NT2/D1 (cell line): ENCODE measurements around the gene SPAG9.
"Not testable (repeated sequence)": the region's sequence is repeated elsewhere in the genome, so short reads cannot be mapped to it uniquely, and the experiment has no call there.

ENCODE experiments used
- DNase-seq: peaks from one replicate; pipeline ENCODE4 v3.0.0-alpha.2; 2011; ENCODE audit warnings: low read depth, low spot score
- H3K27me3 ChIP-seq: 2 replicates; pipeline ENCODE4 v1.6.0; 2011; ENCODE audit warnings: mild to moderate bottlenecking; ENCODE audit not compliant: insufficient read length, insufficient read depth
- H3K36me3 ChIP-seq: 2 replicates; pipeline ENCODE4 v1.6.1; 2011; ENCODE audit warnings: mild to moderate bottlenecking, low read length, mixed read lengths; ENCODE audit not compliant: insufficient read depth, insufficient read length
- H3K4me1 ChIP-seq: 2 replicates; pipeline ENCODE4 v1.5.1; 2011; ENCODE audit not compliant: insufficient read depth, insufficient read length
- H3K4me3 ChIP-seq: 2 replicates; pipeline ENCODE4 v1.5.1; 2011; ENCODE audit warnings: low read depth; ENCODE audit not compliant: insufficient read length
- H3K9ac ChIP-seq: 2 replicates; pipeline ENCODE4 v1.6.0; 2011; ENCODE audit warnings: low read depth; ENCODE audit not compliant: insufficient read length
- H3K9me3 ChIP-seq: 2 replicates; pipeline ENCODE4 v1.5.1; 2011; ENCODE audit warnings: mild to moderate bottlenecking, low read length; ENCODE audit not compliant: insufficient read depth
- SUZ12 ChIP-seq: IDR thresholded peaks from 2 replicates; pipeline ENCODE4 v1.6.1; 2011; ENCODE audit not compliant: insufficient read length, insufficient read depth; ENCODE audit errors: extremely low read depth
- YY1 ChIP-seq: IDR thresholded peaks from 2 replicates; pipeline ENCODE4 v1.6.1; 2011; ENCODE audit not compliant: insufficient read length, insufficient read depth
- ZNF274 ChIP-seq: IDR thresholded peaks from 2 replicates; pipeline ENCODE4 v1.6.1; 2011; ENCODE audit warnings: mild to moderate bottlenecking, low read depth, low read length

The SPAG9 gene

DNA sequence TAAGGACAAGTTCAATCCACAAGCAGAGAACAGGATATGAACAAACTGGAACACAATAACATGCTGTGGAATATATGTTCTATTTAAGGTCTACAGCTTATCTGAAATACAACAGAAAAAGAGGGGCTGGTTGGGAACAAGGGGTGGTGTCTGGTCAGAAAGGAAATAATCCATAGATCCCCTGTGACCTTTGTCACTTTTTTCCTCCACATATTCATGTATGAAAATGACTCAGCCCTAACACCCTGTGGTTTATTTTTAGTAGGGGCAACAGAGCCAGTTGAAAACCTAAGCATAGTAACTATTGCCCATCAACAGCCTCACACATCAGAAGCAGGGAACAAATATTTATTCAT, 12.3 kb upstream of the SPAG9 start:
- no peak overlapping the region for H3K4me3 ChIP-seq

DNA sequence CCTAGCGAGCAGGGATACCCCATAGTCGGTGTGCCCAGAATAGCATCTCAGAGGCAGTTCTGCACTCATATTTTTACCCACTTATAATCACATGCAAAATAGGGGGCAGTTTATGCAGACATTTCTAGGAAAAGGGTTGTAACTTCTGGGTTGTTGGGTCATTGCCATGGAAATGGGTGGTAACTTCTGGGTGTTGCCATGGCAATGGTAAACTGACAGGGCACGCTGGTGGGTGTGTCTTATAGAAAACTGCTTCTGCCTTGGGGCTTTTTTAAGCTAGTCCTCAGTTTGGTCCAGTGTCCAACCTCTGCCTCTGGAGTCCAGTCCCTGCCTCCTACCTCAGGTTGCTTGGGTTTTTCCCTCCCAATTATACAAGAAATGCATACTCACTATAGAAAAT, 7.4 kb upstream of the SPAG9 start:
- H3K27me3 ChIP-seq, result no peaks in the 10 kb centered on the region
- H3K9me3 ChIP-seq, result no peaks in the 10 kb centered on the region
- H3K36me3 ChIP-seq, result no peaks in the 10 kb centered on the region
- no peak overlapping the region for H3K4me3 ChIP-seq
- no peak overlapping the region for H3K9ac ChIP-seq
- DNase-seq, result no peak
- no peaks in the 10 kb centered on the region for H3K4me1 ChIP-seq
- no peak for TF ChIP-seq SUZ12
- no peak for TF ChIP-seq YY1
- no peak for TF ChIP-seq ZNF274

More for the DNA sequence above, 12.3 kb upstream of the SPAG9 start:
- Histone ChIP-seq H3K9ac (no peak overlapping the region), H3K36me3 (no peaks in the 10 kb centered on the region), H3K9me3 (no peaks in the 10 kb centered on the region), H3K4me1 (no peaks in the 10 kb centered on the region), H3K27me3 (no peaks in the 10 kb centered on the region)
- DNase-seq, result no peak
- no peak for TF ChIP-seq SUZ12
- TF ChIP-seq YY1, result no peak
- TF ChIP-seq ZNF274, result no peak

DNA sequence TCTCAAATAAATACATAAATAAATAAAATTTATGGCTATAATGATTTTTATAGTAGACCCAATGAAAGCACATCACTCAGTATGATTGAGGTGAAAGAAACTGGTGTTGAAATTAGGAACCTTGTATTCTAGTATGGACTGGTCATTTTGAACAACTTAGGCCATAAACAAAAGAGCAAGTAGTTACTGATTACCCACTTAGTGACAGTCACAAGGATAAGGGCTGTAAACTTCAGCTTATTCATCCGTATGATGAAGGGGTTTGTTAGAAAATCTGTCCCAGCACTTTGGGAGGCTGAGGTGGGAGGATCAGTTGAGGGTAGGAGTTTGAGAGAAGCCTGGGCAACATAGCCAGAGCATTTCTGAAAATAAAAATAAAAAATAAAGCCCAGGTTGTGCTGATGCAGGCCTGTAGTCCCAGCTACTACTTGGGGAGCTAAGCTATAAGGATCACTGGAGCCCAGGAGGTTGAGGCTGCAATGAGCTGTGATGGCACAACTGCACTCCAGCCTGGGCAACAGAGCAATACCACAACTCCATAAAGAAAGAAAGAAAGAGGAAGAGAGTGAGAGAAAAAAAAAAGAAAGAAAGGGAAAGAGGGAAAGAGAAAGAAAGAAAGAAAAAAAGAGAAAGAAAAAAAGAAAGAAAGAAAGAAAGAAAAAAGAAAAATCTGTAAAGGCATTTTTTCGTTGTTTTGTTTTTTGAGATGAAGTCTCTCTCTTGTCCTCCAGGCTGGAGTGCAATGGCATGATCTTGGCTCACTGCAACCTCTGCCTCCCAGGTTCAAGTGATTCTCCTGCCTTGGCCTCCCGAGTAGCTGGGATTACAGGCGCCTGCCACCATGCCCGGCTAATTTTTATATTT, 4.2 kb upstream of the SPAG9 start:
- Histone ChIP-seq H3K36me3 (no peaks in the 10 kb centered on the region), H3K4me3 (no peak overlapping the region), H3K4me1 (no peaks in the 10 kb centered on the region), H3K9ac (no peak overlapping the region), H3K9me3 (no peaks in the 10 kb centered on the region), H3K27me3 (no peaks in the 10 kb centered on the region)
- no peak for TF ChIP-seq YY1
- no peak for TF ChIP-seq ZNF274
- no peak for TF ChIP-seq SUZ12
- no peak for DNase-seq

DNA sequence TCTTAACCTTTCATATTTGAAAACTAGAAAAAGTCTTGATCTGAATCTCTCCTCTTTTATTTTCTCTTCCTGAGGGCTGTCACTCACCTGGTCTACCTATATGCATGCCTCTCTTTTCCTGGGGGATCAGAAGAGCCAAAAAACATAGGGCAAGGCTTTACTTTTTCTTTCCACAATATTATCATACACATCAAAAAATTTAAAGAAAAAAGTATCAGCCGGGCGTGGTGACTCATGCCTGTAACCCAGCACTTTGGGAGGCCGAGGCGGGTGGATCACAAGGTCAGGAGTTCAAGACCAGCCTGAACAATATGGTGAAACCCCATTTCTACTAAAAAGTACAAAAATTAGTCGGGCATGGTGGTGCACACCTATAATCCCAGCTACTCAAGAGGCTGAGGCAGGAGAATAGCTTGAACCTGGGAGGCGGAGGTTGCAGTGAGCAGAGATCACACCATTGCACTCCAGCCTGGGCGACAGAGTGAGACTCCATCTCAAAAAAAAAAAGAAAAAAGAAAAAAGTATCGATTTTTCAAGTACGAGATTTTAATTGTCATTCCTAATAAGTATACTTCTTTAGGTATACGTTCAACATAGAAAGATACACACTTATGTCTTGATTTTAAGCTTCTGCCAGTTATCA, 1.9 kb upstream of the SPAG9 start:
- not testable (repeated sequence) for H3K27me3 ChIP-seq

GRCh38 chr17:51121620-51122472, 1.2 kb upstream of the SPAG9 start:
- H3K27me3 ChIP-seq, result no peaks in the 10 kb centered on the region
- DNase-seq, result no peak
- no peaks in the 10 kb centered on the region for H3K36me3 ChIP-seq
- peak overlapping the region; percentile 49 for H3K4me3 ChIP-seq
- H3K9me3 ChIP-seq, result no peaks in the 10 kb centered on the region
- no peaks in the 10 kb centered on the region for H3K4me1 ChIP-seq
- H3K9ac ChIP-seq, result peak overlapping the region; percentile 90
- TF ChIP-seq SUZ12 (no peak), ZNF274 (no peak), YY1 (no peak)

More for the DNA sequence above, 1.9 kb upstream of the SPAG9 start:
- H3K4me1 ChIP-seq, DNase-seq, H3K9me3 ChIP-seq, H3K36me3 ChIP-seq: not testable (repeated sequence)
- Histone ChIP-seq H3K4me3 (peak overlapping the region; percentile 49), H3K9ac (peak overlapping the region; percentile 53)

DNA sequence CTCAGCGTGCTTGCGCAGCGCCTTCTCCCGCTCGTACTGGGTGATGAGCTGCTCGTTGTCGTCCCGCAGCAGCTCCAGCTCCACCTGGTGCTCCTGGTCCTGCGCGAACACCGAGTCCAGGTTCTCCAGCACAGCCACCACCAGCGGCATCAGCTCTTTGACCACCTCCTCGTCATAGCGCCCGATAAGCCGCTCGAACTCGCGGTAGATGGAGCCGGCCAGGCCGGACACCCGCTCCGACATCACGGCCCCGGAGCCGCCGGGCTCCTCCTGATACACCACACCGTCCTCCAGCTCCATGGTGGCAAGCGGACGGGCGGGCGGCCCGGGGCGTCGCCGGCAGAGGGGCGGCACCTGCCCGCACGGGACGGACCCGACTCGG, 320 bp downstream of the SPAG9 start:
- Histone ChIP-seq H3K27me3 (no peaks in the 10 kb centered on the region), H3K4me3 (peak overlapping the region; percentile 99), H3K36me3 (no peaks in the 10 kb centered on the region), H3K4me1 (no peaks in the 10 kb centered on the region), H3K9me3 (no peaks in the 10 kb centered on the region), H3K9ac (peak overlapping the region; percentile 99)
- TF ChIP-seq ZNF274 (no peak), YY1 (no peak), SUZ12 (no peak)
- no peak for DNase-seq
